HEK293 (cell line): ENCODE results near the gene PPP1R10.

Experiments
- KLF1 ChIP-seq: fragments of 450-650 bp; formaldehyde crosslinking; IDR thresholded peaks from 2 replicates; pipeline ENCODE4 v1.5.1; 2016; ENCODE audit warnings: missing biosample characterization, missing genetic modification characterization
- KLF16 ChIP-seq: fragments of 450-650 bp; formaldehyde crosslinking; IDR thresholded peaks from 2 replicates; pipeline ENCODE4 v1.5.1; 2017; ENCODE audit warnings: missing biosample characterization, missing genetic modification characterization
- MEIS1 ChIP-seq: sonication (generic); formaldehyde crosslinking; IDR thresholded peaks from 2 replicates; pipeline ENCODE4 v1.8.1; 2022; ENCODE audit warnings: missing genetic modification reagents, mild to moderate bottlenecking, borderline replicate concordance
- OVOL3 ChIP-seq: fragments of 450-650 bp; formaldehyde crosslinking; IDR thresholded peaks from 2 replicates; pipeline ENCODE4 v1.5.1; 2016; ENCODE audit warnings: missing biosample characterization, missing genetic modification characterization
- REPIN1 ChIP-seq: fragments of 450-650 bp; formaldehyde crosslinking; IDR thresholded peaks from 2 replicates; pipeline ENCODE4 v1.5.1; 2017; ENCODE audit warnings: missing biosample characterization, missing genetic modification characterization, low read depth
- WT1 ChIP-seq: fragments of 450-650 bp; formaldehyde crosslinking; IDR thresholded peaks from 2 replicates; pipeline ENCODE4 v1.5.1; 2016; ENCODE audit warnings: missing biosample characterization, missing genetic modification characterization
- ZBTB44 ChIP-seq: fragments of 450-650 bp; IDR thresholded peaks from 2 replicates; pipeline ENCODE4 v1.5.1; 2018; ENCODE audit warnings: missing biosample characterization, mild to moderate bottlenecking, missing genetic modification characterization
- ZNF114 ChIP-seq: fragments of 450-650 bp; formaldehyde crosslinking; IDR thresholded peaks from 2 replicates; pipeline ENCODE4 v1.5.0; 2017; ENCODE audit warnings: missing biosample characterization, missing genetic modification characterization
- ZNF133 ChIP-seq: fragments of 450-650 bp; formaldehyde crosslinking; IDR thresholded peaks from 2 replicates; pipeline ENCODE4 v1.5.1; 2016; ENCODE audit warnings: missing biosample characterization, missing genetic modification characterization
- ZNF146 ChIP-seq: fragments of 450-650 bp; formaldehyde crosslinking; IDR thresholded peaks from 2 replicates; pipeline ENCODE4 v1.5.1; 2016; ENCODE audit warnings: missing biosample characterization, missing genetic modification characterization
- ZNF19 ChIP-seq: fragments of 450-650 bp; formaldehyde crosslinking; IDR thresholded peaks from 2 replicates; pipeline ENCODE4; 2016; ENCODE audit warnings: missing biosample characterization, missing genetic modification characterization, low read depth
- ZNF211 ChIP-seq: fragments of 450-650 bp; formaldehyde crosslinking; IDR thresholded peaks from 2 replicates; pipeline ENCODE4 v1.5.1; 2016; ENCODE audit warnings: low read depth, missing biosample characterization, missing genetic modification characterization
- ZNF214 ChIP-seq: fragments of 450-650 bp; formaldehyde crosslinking; IDR thresholded peaks from 2 replicates; pipeline ENCODE4 v1.5.1; 2017; ENCODE audit warnings: missing biosample characterization, mild to moderate bottlenecking, missing genetic modification characterization, borderline replicate concordance
- ZNF223 ChIP-seq: fragments of 450-650 bp; formaldehyde crosslinking; IDR thresholded peaks from 2 replicates; pipeline ENCODE4 v1.5.1; 2016; ENCODE audit warnings: missing biosample characterization, missing genetic modification characterization
- ZNF24 ChIP-seq: fragments of 450-650 bp; formaldehyde crosslinking; IDR thresholded peaks from 2 replicates; pipeline ENCODE4 v1.5.1; 2016; ENCODE audit warnings: missing biosample characterization, missing genetic modification characterization
- ZNF416 ChIP-seq: fragments of 450-650 bp; formaldehyde crosslinking; IDR thresholded peaks from 2 replicates; pipeline ENCODE4 v1.5.1; 2016; ENCODE audit warnings: missing biosample characterization, missing genetic modification characterization
- ZNF48 ChIP-seq: fragments of 450-650 bp; formaldehyde crosslinking; IDR thresholded peaks from 2 replicates; pipeline ENCODE4 v1.5.1; 2016; ENCODE audit warnings: missing biosample characterization, missing genetic modification characterization
- ZNF626 ChIP-seq: fragments of 450-650 bp; sonication (Bioruptor Pico); formaldehyde crosslinking; IDR thresholded peaks from 2 replicates; pipeline ENCODE4 v1.5.1; 2018; ENCODE audit warnings: missing biosample characterization, missing genetic modification characterization, inconsistent platforms
- ZNF768 ChIP-seq: fragments of 450-650 bp; formaldehyde crosslinking; IDR thresholded peaks from 2 replicates; pipeline ENCODE4 v1.5.1; 2018; ENCODE audit warnings: missing biosample characterization, mild to moderate bottlenecking, missing genetic modification characterization
- ZNF785 ChIP-seq: fragments of 450-650 bp; formaldehyde crosslinking; IDR thresholded peaks from 2 replicates; pipeline ENCODE4 v1.5.1; 2016; ENCODE audit warnings: missing biosample characterization, missing genetic modification characterization
- ZSCAN4 ChIP-seq: fragments of 450-650 bp; formaldehyde crosslinking; IDR thresholded peaks from 2 replicates; pipeline ENCODE4 v1.5.1; 2017; ENCODE audit warnings: missing biosample characterization, missing genetic modification characterization
- TF ChIP-seq, protein P1 (sequence below): fragments of 450-650 bp; formaldehyde crosslinking; IDR thresholded peaks from 2 replicates; pipeline ENCODE4 v1.5.1; 2016; ENCODE audit warnings: missing biosample characterization, missing genetic modification characterization
- TF ChIP-seq, protein P2 (sequence below): fragments of 450-650 bp; formaldehyde crosslinking; conservative IDR thresholded peaks from 2 replicates; pipeline ENCODE4 v1.5.1; 2016; ENCODE audit warnings: low read depth, missing biosample characterization, missing genetic modification characterization
- TF ChIP-seq, protein P3 (sequence below): fragments of 450-650 bp; formaldehyde crosslinking; IDR thresholded peaks from 2 replicates; pipeline ENCODE4 v1.5.1; 2017; ENCODE audit warnings: missing biosample characterization, missing genetic modification characterization
- TF ChIP-seq, protein P4 (sequence below): fragments of 450-650 bp; formaldehyde crosslinking; IDR thresholded peaks from 2 replicates; pipeline ENCODE4 v1.5.1; 2017; ENCODE audit warnings: missing biosample characterization, missing genetic modification characterization

Gene PPP1R10

DNA sequence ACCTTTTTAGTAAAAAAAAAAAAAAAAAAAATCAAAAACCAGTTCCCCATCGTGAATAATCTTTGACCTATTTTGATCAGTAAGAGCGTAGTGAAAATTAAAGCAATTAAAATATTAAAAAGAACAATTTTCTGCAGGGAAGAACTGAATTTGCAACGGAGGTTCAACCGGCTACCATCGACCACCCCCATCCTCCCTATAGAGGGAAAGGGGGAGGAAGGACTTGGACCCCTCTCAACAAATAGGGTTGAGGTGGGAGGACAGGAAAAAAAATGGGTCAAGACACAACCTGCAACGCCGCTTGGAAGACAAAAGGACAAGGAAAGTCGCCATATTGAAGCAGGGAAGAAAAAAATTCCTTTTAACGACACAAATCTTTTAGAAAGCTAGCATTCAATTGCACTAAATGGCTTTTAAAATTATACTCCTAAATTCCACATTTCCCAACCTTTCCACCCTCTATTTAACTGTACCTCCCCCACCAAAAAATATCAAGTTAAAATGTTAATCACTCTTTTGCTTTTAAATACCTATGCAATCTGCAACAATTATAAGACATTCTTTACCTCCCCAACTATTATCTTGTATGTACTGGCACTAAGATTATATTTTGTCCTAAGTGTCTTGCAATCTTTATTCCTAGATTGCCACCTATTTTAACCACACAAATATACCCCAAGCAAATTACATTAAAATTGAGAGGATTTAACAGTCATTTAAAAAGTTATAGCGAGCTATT lies 1.7 kb downstream of the PPP1R10 start (continued):
- TF ChIP-seq ZSCAN4 (no peak), ZNF19 (tag by site-specific recombination) (no peak), ZNF133 (tag by site-specific recombination) (no peak), WT1 (tag by site-specific recombination) (no peak; the same call in none of the 2 replicates), ZNF146 (tag by site-specific recombination) (peak; percentile 5; the same call in 1 of the 2 replicates), ZNF214 (tag by site-specific recombination) (no peak), REPIN1 (tag by site-specific recombination) (no peak; the same call in 1 of the 2 replicates), ZNF114 (tag by site-specific recombination) (no peak), ZBTB44 (no peak), ZNF626 (tag by site-specific recombination) (no peak), MEIS1 (no peak), ZNF211 (tag by site-specific recombination) (no peak), ZNF48 (tag by site-specific recombination) (no peak), KLF1 (tag by site-specific recombination) (no peak), ZNF223 (tag by site-specific recombination) (no peak), OVOL3 (tag by site-specific recombination) (no peak), KLF16 (tag by site-specific recombination) (no peak), ZNF785 (tag by site-specific recombination) (no peak), ZNF768 (tag by site-specific recombination) (no peak), ZNF24 (tag by site-specific recombination) (peak; percentile 39; the same call in 1 of the 2 replicates), ZNF416 (tag by site-specific recombination) (no peak)
- TF ChIP-seq, protein P1, sequence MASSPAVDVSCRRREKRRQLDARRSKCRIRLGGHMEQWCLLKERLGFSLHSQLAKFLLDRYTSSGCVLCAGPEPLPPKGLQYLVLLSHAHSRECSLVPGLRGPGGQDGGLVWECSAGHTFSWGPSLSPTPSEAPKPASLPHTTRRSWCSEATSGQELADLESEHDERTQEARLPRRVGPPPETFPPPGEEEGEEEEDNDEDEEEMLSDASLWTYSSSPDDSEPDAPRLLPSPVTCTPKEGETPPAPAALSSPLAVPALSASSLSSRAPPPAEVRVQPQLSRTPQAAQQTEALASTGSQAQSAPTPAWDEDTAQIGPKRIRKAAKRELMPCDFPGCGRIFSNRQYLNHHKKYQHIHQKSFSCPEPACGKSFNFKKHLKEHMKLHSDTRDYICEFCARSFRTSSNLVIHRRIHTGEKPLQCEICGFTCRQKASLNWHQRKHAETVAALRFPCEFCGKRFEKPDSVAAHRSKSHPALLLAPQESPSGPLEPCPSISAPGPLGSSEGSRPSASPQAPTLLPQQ (tag by site-specific recombination) = peak; percentile 55
- TF ChIP-seq, protein P2, sequence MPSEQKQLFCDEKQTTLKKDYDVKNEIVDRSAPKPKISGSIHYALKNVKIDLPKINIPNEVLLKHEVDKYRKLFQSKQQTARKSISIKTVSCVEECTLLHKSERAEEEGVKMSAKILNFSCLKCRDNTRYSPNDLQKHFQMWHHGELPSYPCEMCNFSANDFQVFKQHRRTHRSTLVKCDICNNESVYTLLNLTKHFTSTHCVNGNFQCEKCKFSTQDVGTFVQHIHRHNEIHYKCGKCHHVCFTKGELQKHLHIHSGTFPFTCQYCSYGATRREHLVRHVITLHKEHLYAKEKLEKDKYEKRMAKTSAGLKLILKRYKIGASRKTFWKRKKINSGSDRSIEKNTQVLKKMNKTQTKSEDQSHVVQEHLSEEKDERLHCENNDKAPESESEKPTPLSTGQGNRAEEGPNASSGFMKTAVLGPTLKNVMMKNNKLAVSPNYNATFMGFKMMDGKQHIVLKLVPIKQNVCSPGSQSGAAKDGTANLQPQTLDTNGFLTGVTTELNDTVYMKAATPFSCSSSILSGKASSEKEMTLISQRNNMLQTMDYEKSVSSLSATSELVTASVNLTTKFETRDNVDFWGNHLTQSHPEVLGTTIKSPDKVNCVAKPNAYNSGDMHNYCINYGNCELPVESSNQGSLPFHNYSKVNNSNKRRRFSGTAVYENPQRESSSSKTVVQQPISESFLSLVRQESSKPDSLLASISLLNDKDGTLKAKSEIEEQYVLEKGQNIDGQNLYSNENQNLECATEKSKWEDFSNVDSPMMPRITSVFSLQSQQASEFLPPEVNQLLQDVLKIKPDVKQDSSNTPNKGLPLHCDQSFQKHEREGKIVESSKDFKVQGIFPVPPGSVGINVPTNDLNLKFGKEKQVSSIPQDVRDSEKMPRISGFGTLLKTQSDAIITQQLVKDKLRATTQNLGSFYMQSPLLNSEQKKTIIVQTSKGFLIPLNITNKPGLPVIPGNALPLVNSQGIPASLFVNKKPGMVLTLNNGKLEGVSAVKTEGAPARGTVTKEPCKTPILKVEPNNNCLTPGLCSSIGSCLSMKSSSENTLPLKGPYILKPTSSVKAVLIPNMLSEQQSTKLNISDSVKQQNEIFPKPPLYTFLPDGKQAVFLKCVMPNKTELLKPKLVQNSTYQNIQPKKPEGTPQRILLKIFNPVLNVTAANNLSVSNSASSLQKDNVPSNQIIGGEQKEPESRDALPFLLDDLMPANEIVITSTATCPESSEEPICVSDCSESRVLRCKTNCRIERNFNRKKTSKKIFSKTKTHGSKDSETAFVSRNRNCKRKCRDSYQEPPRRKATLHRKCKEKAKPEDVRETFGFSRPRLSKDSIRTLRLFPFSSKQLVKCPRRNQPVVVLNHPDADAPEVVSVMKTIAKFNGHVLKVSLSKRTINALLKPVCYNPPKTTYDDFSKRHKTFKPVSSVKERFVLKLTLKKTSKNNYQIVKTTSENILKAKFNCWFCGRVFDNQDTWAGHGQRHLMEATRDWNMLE (tag by site-specific recombination) = no peak
- TF ChIP-seq, protein P3, sequence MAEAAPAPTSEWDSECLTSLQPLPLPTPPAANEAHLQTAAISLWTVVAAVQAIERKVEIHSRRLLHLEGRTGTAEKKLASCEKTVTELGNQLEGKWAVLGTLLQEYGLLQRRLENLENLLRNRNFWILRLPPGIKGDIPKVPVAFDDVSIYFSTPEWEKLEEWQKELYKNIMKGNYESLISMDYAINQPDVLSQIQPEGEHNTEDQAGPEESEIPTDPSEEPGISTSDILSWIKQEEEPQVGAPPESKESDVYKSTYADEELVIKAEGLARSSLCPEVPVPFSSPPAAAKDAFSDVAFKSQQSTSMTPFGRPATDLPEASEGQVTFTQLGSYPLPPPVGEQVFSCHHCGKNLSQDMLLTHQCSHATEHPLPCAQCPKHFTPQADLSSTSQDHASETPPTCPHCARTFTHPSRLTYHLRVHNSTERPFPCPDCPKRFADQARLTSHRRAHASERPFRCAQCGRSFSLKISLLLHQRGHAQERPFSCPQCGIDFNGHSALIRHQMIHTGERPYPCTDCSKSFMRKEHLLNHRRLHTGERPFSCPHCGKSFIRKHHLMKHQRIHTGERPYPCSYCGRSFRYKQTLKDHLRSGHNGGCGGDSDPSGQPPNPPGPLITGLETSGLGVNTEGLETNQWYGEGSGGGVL (tag by site-specific recombination) = peak; percentile 76
- TF ChIP-seq, protein P4, sequence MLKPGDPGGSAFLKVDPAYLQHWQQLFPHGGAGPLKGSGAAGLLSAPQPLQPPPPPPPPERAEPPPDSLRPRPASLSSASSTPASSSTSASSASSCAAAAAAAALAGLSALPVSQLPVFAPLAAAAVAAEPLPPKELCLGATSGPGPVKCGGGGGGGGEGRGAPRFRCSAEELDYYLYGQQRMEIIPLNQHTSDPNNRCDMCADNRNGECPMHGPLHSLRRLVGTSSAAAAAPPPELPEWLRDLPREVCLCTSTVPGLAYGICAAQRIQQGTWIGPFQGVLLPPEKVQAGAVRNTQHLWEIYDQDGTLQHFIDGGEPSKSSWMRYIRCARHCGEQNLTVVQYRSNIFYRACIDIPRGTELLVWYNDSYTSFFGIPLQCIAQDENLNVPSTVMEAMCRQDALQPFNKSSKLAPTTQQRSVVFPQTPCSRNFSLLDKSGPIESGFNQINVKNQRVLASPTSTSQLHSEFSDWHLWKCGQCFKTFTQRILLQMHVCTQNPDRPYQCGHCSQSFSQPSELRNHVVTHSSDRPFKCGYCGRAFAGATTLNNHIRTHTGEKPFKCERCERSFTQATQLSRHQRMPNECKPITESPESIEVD (tag by site-specific recombination) = no peak; the same call in none of the 2 replicates
